Osteoblast (primary cell): ENCODE data around the gene NF2. TPM values are rescaled to one million over a fixed set of nuclear protein-coding genes. Genes with fewer than 3 reads are reported as not detected.
A peak's percentile ranks its signal among the peaks of the same experiment; 100 is the strongest.

Source experiments
- DNase-seq: peaks from one replicate; pipeline ENCODE4 v3.0.0; 2011; ENCODE audit warnings: low spot score, mixed read lengths; ENCODE audit not compliant: insufficient read length; ENCODE audit errors: missing footprints
- H2AFZ ChIP-seq: 2 replicates; pipeline ENCODE4 v1.6.0; 2011; ENCODE audit warnings: mild to moderate bottlenecking, low read length
- H3K27ac ChIP-seq: 2 replicates; pipeline ENCODE4 v1.5.1; 2011; ENCODE audit warnings: mild to moderate bottlenecking, low read depth, low read length, moderate library complexity
- H3K27me3 ChIP-seq: 2 replicates; pipeline ENCODE4 v1.6.0; 2012; ENCODE audit warnings: mild to moderate bottlenecking, control low read depth, inconsistent platforms, low read length, moderate library complexity; ENCODE audit not compliant: insufficient read depth
- H3K36me3 ChIP-seq: 2 replicates; pipeline ENCODE4 v1.5.1; 2011; ENCODE audit warnings: mild to moderate bottlenecking, low read length, control low read depth, moderate library complexity; ENCODE audit not compliant: insufficient read depth
- H3K4me1 ChIP-seq: 2 replicates; pipeline ENCODE4 v1.5.1; 2011; ENCODE audit warnings: mild to moderate bottlenecking, low read length, control low read depth, moderate library complexity; ENCODE audit not compliant: insufficient read depth
- H3K4me2 ChIP-seq: 2 replicates; pipeline ENCODE4 v1.6.0; 2011; ENCODE audit warnings: mild to moderate bottlenecking, low read length; ENCODE audit not compliant: insufficient read depth
- H3K4me3 ChIP-seq: fragments of 200-600 bp; sonication (generic); 3 replicates; pipeline ENCODE4 v1.5.1; 2012; ENCODE audit warnings: mild to moderate bottlenecking, low read length, inconsistent platforms; ENCODE audit not compliant: insufficient read depth
- H3K79me2 ChIP-seq: 2 replicates; pipeline ENCODE4 v1.6.0; 2012; ENCODE audit warnings: mild to moderate bottlenecking, low read length, control low read depth, inconsistent platforms; ENCODE audit not compliant: insufficient read depth
- H3K9me3 ChIP-seq: 2 replicates; pipeline ENCODE4 v1.5.1; 2011; ENCODE audit warnings: low read depth, low read length, control low read depth
- H4K20me1 ChIP-seq: 2 replicates; pipeline ENCODE4 v1.6.0; 2012; ENCODE audit warnings: mild to moderate bottlenecking, low read length, control low read depth; ENCODE audit not compliant: insufficient read depth
- CTCF ChIP-seq: IDR thresholded peaks from 2 replicates; pipeline ENCODE4 v1.5.1; 2011; ENCODE audit warnings: mild to moderate bottlenecking, low read depth, low read length, moderate library complexity; ENCODE audit errors: extremely low read depth
- total RNA-seq: library from RNA; depleted of rRNA; stranded (reverse); fragments of >200 nt; gene quantifications from 2 replicates; pipeline ENCODE4 v1.2.3, GENCODE V29; 2012

NF2 gene
- total RNA-seq, 1 donor, result 72.7 TPM

DNA sequence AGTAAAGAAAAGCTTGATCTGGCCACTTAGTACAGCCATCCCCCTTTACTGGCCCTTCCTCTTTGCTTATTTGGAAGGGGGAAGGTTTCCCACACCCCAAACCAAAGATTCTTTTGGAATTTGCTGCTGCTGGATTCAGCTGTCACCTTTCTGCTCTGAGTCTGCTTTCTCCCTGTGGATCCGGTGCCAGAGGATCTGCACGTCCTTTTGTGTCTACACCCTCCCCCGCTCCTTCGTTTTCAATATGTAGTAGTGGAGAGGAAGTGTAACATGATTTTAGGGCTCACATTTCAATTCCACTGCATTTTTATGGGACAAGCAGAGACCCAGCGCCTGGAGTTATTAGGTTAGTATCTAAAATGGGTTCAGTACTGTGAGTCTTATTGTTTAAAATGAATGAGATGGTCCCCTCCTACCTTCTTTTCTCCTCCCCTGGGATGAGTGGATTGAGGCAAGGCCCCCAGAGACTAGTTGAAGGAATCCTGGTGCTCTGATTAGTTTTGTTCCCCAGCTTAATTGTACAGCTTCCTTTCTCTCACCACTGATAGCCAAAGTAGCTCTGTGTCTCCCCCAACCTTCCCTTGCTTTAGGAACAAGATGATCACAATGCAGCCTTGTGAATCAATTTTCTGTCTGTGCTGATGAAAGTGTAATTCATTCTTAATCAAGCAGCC, 85.9 kb downstream of the NF2 start:
- Histone ChIP-seq H3K9me3 (no peaks in the 10 kb centered on the region), H3K4me2 (no peak overlapping the region), H3K27me3 (no peaks in the 10 kb centered on the region), H4K20me1 (peaks cover 41% of the 10 kb centered on the region), H2AFZ (no peak overlapping the region), H3K4me3 (no peak overlapping the region), H3K79me2 (peaks cover 2% of the 10 kb centered on the region), H3K36me3 (peaks cover 58% of the 10 kb centered on the region), H3K27ac (no peak overlapping the region), H3K4me1 (peaks cover 3% of the 10 kb centered on the region)
- DNase-seq, result no peak
- no peak for TF ChIP-seq CTCF

DNA sequence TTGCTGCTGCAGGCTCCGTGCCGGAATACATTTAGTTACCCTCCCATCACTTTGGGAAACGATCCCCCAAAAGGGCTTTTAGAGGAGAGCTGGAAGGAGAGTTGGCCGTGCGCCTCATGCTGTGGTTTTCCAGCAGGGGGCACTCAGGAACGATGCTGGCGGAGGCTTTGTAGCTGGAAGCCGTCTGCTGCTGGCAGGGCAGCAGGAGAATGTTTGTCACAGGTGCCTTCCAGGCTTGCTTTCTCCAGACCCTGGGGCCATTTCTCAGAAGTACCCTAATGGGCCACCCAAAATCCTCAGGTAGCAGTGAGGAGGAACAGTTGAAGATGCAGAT, 86.4 kb downstream of the NF2 start:
- H3K27ac ChIP-seq, result no peak overlapping the region
- peaks cover 53% of the 10 kb centered on the region for H3K36me3 ChIP-seq
- H4K20me1 ChIP-seq, result peaks cover 38% of the 10 kb centered on the region

GRCh38 chr22:29690476-29690875, 87.0 kb downstream of the NF2 start:
- no peak for TF ChIP-seq CTCF
- Histone ChIP-seq H3K27ac (no peak overlapping the region), H3K4me2 (no peak overlapping the region), H3K4me1 (peaks cover 3% of the 10 kb centered on the region), H2AFZ (no peak overlapping the region), H3K36me3 (peaks cover 52% of the 10 kb centered on the region), H3K9me3 (no peaks in the 10 kb centered on the region), H4K20me1 (peaks cover 36% of the 10 kb centered on the region), H3K27me3 (no peaks in the 10 kb centered on the region), H3K79me2 (peaks cover 2% of the 10 kb centered on the region), H3K4me3 (no peak overlapping the region)
- no peak for DNase-seq

More for the DNA sequence above, 86.4 kb downstream of the NF2 start:
- Histone ChIP-seq H2AFZ (no peak overlapping the region), H3K27me3 (no peaks in the 10 kb centered on the region), H3K4me2 (no peak overlapping the region), H3K79me2 (peaks cover 2% of the 10 kb centered on the region), H3K4me1 (peaks cover 3% of the 10 kb centered on the region), H3K4me3 (no peak overlapping the region), H3K9me3 (no peaks in the 10 kb centered on the region)
- DNase-seq, result peak; percentile 95
- TF ChIP-seq CTCF, result peak; percentile 75

DNA sequence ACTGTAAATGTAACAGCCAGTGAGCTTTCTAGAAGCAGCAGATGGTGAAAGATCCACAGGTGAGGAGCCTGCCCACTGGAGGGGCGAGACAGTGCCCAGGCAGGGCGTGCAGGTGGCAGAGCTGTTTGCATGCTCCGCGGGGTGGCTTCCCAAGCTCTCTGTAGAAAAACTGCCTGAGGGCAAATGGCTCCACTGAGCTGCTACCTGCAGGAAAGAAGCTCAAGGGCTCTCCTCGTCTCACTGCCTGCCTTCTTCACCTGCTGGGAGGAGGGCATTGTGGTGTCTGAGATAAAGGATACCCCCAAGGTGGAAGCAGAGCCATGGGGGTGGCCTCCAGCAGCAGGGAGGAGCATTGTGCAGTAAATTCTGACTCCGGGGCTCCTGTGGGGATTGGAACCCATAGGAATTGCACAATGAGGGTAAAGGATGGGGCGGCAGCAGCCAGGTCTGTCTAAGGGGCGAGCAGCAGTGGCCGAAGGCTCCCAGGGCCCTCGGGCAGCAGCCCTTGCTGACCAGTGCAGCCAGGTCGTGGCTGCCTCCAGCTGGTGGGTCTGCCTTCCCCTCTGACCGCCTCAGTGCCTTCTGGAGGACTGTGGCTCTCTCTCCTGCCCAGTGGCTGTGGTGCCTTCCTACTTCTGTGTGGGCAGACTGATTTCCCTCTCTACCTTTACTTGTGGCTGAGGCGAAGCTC, 88.3 kb downstream of the NF2 start:
- no peak for TF ChIP-seq CTCF
- H3K36me3 ChIP-seq, result peaks cover 49% of the 10 kb centered on the region
- no peak for DNase-seq
- H3K9me3 ChIP-seq, result no peaks in the 10 kb centered on the region
- H3K27me3 ChIP-seq, result no peaks in the 10 kb centered on the region
- no peak overlapping the region for H2AFZ ChIP-seq
- H4K20me1 ChIP-seq, result peaks cover 31% of the 10 kb centered on the region
- no peak overlapping the region for H3K27ac ChIP-seq
- H3K4me1 ChIP-seq, result peaks cover 3% of the 10 kb centered on the region
- peaks cover 2% of the 10 kb centered on the region for H3K79me2 ChIP-seq
- H3K4me3 ChIP-seq, result no peak overlapping the region
- H3K4me2 ChIP-seq, result no peak overlapping the region
